Body of pancreas (tissue), 4 donors: ENCODE measurements around the gene ILF3. TPM values are rescaled to one million over a fixed set of nuclear protein-coding genes. Genes with fewer than 3 reads are reported as not detected.

Experiments used
- ATAC-seq: fragments of 150-250 bp; one replicate; pipeline ENCODE4 v1.9.1; 2016
- DNase-seq, 4 donors: peaks; one replicate each; pipeline ENCODE4 v3.0.0-alpha.2; 2019
- H3K27ac ChIP-seq, 4 donors: fragments of 200-600 bp; sonication (generic); 1 replicate in 3 of 4; 2 replicates in 1 of 4; pipeline versions ENCODE4 v1.5.1 to v1.6.1; 2016 to 2019; ENCODE audit warnings: mild to moderate bottlenecking in 1 of 4, mixed read lengths in 1 of 4, moderate library complexity in 1 of 4
- H3K27me3 ChIP-seq, 2 donors: fragments of 200-600 bp; sonication (generic); one replicate each; pipeline ENCODE4 v1.6.0; 2016; ENCODE audit warnings: mild to moderate bottlenecking in 1 of 2
- H3K36me3 ChIP-seq, 2 donors: fragments of 200-600 bp; sonication (generic); replicated peaks in 1 of 2; 2 replicates each; pipeline ENCODE4 v1.5.1; 2016; ENCODE audit warnings: low read depth in 2 of 2; ENCODE audit not compliant: insufficient read depth in 1 of 2
- H3K4me1 ChIP-seq: fragments of 200-600 bp; sonication (generic); one replicate; pipeline ENCODE4 v1.6.0; 2016
- H3K4me3 ChIP-seq, 2 donors: fragments of 200-600 bp; sonication (generic); 1 replicate in 1 of 2; 2 replicates in 1 of 2; pipeline ENCODE4 v1.5.1; 2016 to 2019
- H3K9me3 ChIP-seq, 3 donors: fragments of 200-600 bp; sonication (generic); 1 replicate in 2 of 3; 2 replicates in 1 of 3; pipeline ENCODE4 v1.5.1; 2016
- POLR2A ChIP-seq, 3 donors: fragments of 450-650 bp; IDR thresholded peaks; one replicate each; pipeline ENCODE4 v1.6.1; 2016; ENCODE audit warnings: antibody characterized with exemption in 3 of 3, mild to moderate bottlenecking in 2 of 3
- WGBS, 2 donors: methylation state at CpG; one replicate each; pipeline ENCODE4 v1.1.5; 2017; 5-methylcytosine and 5-hydroxymethylcytosine counted together
- intact Hi-C: fragments of 100-400 bp; cut with DNase I; formaldehyde crosslinking; loops from one replicate; pipeline ENCODE4 v1.15.1; 2023
- total RNA-seq, 2 donors: library from RNA; depleted of rRNA; stranded (reverse); fragments of >200 nt; gene quantifications; one replicate each; pipeline ENCODE4 v1.1.0, GENCODE V29; 2016
- TF ChIP-seq, protein P1 (sequence below), 7 experiments: fragments of 450-650 bp in 4 of 7; fragments of 200-600 bp in 3 of 7; sonication (generic) in 3 of 7; IDR thresholded peaks; one replicate each; pipeline ENCODE4 v1.5.1; 2016 to 2019; ENCODE audit warnings: antibody characterized with exemption in 7 of 7

Gene ILF3
- total RNA-seq, 2 donors from 2014 or later: 90.3 to 150 TPM

GRCh38 chr19:10682397-10683063 is 28.4 kb downstream of the ILF3 start:
- H3K4me1 ChIP-seq: peaks cover 4% of the 10 kb centered on the region
- TF ChIP-seq POLR2A (IDR thresholded peaks at IDR 0.05): no peak
- TF ChIP-seq, protein P1, sequence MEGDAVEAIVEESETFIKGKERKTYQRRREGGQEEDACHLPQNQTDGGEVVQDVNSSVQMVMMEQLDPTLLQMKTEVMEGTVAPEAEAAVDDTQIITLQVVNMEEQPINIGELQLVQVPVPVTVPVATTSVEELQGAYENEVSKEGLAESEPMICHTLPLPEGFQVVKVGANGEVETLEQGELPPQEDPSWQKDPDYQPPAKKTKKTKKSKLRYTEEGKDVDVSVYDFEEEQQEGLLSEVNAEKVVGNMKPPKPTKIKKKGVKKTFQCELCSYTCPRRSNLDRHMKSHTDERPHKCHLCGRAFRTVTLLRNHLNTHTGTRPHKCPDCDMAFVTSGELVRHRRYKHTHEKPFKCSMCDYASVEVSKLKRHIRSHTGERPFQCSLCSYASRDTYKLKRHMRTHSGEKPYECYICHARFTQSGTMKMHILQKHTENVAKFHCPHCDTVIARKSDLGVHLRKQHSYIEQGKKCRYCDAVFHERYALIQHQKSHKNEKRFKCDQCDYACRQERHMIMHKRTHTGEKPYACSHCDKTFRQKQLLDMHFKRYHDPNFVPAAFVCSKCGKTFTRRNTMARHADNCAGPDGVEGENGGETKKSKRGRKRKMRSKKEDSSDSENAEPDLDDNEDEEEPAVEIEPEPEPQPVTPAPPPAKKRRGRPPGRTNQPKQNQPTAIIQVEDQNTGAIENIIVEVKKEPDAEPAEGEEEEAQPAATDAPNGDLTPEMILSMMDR (IDR thresholded peaks at IDR 0.05): no peak
- no peaks in the 10 kb centered on the region for H3K27me3 ChIP-seq
- ATAC-seq: no peak
- H3K27ac ChIP-seq: no peak overlapping the region
- H3K4me3 ChIP-seq: no peak overlapping the region
- H3K9me3 ChIP-seq: no peaks in the 10 kb centered on the region
- no peak for DNase-seq
- intact Hi-C loops: no loop called here
- WGBS, 2 donors: 87 to 98% methylated on average over 12 to 15 of the region's 15 CpGs
- H3K36me3 ChIP-seq: peaks cover 41 to 79% of the 10 kb centered on the region in 2 donors

DNA sequence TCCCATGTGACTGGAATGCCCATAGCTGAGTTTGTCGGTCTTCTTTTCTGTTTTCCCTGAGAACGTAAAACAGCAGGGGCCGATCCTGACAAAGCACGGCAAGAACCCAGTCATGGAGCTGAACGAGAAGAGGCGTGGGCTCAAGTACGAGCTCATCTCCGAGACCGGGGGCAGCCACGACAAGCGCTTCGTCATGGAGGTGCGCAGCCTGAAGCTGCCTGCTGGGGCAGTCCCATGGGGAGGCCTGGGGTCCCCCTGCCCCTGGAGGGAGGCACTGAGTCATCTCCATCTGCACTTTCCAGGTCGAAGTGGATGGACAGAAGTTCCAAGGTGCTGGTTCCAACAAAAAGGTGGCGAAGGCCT is 28.9 kb downstream of the ILF3 start:
- Histone ChIP-seq H3K27me3 (no peaks in the 10 kb centered on the region), H3K9me3 (no peaks in the 10 kb centered on the region), H3K27ac (no peak overlapping the region), H3K36me3 (peaks cover 41 to 79% of the 10 kb centered on the region in 2 donors), H3K4me3 (no peak overlapping the region), H3K4me1 (peaks cover under 1% of the 10 kb centered on the region)
- intact Hi-C loops: no loop called here
- 93 to 97% methylated on average over 15 of the region's 15 CpGs for WGBS, 2 donors
- TF ChIP-seq, protein P1 (IDR thresholded peaks at IDR 0.05): no peak
- no peak for TF ChIP-seq POLR2A (IDR thresholded peaks at IDR 0.05)
- no peak for DNase-seq
- no peak for ATAC-seq

DNA sequence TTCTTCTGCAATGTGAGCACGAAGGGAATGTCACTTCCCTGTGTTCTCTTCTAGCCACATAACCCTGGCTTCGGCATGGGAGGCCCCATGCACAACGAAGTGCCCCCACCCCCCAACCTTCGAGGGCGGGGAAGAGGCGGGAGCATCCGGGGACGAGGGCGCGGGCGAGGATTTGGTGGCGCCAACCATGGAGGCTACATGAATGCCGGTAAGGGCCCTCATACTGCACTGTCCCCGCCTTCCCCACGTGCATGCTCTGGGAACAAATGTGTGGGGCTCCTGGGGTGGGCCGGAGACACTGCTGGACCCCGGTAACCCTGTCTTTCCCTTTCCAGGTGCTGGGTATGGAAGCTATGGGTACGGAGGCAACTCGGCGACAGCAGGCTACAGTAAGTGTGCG is 29.4 kb downstream of the ILF3 start:
- H3K36me3 ChIP-seq: peaks cover 40 to 77% of the 10 kb centered on the region in 2 donors
- TF ChIP-seq POLR2A (IDR thresholded peaks at IDR 0.05): no peak
- TF ChIP-seq, protein P1 (IDR thresholded peaks at IDR 0.05): no peak
- no peaks in the 10 kb centered on the region for H3K4me1 ChIP-seq
- no peak overlapping the region for H3K4me3 ChIP-seq
- no peaks in the 10 kb centered on the region for H3K27me3 ChIP-seq
- 89 to 95% methylated on average over 14 to 21 of the region's 21 CpGs for WGBS, 2 donors
- intact Hi-C loops: no loop called here
- no peaks in the 10 kb centered on the region for H3K9me3 ChIP-seq
- DNase-seq: no peak
- ATAC-seq: no peak
- no peak overlapping the region for H3K27ac ChIP-seq

DNA sequence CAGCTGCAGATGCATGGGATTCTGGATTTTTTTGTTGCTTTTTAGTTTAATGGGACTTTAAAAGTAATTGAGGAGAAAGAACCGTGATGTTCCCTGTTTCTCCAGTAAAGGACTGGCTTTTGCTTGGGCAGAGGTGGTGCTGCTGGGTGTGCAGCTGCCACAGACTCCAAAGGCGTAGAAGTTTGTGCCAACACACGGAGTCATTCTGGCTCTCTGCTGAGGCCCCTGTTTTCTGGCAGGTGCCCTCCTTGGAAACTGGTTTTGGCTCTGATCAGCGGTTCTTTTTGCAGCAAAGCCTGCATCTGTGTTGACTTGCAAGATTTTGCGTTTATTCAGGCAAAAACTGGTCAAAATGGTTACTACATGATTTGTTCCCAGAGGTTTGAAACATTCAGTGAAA is 31.1 kb downstream of the ILF3 start:
- TF ChIP-seq POLR2A (IDR thresholded peaks at IDR 0.05): no peak
- TF ChIP-seq, protein P1 (IDR thresholded peaks at IDR 0.05): no peak
- Histone ChIP-seq H3K4me1 (no peaks in the 10 kb centered on the region), H3K27me3 (no peaks in the 10 kb centered on the region), H3K4me3 (no peak overlapping the region), H3K27ac (no peak overlapping the region), H3K36me3 (peaks cover 26 to 66% of the 10 kb centered on the region in 2 donors), H3K9me3 (no peaks in the 10 kb centered on the region)
- intact Hi-C loops: no loop called here
- WGBS, 2 donors: 77 to 86% methylated on average over 5 of the region's 5 CpGs
- DNase-seq (no peak), ATAC-seq (no peak)

DNA sequence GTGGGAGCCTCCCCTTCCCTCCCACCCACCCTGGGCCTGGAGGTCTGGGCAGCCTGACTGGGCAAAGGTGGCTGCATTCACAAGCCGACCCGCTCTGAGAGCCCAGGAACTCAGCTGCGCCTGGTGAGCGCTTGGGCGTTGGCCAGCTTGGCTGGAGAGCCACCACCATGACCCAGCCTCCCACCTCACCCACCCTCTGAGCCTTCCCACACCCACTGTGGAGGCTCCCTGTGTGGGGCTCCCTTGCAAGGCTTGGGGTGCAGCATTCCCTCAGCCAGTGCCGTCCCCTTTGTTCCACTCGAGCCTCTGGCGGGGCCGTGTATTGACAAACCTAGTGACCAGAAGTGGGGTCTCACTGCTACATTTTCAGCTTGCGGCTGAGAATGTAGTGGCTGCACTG is 32.0 kb downstream of the ILF3 start:
- Histone ChIP-seq H3K4me1 (no peaks in the 10 kb centered on the region), H3K27me3 (no peaks in the 10 kb centered on the region), H3K9me3 (no peaks in the 10 kb centered on the region), H3K36me3 (peaks cover 18 to 58% of the 10 kb centered on the region in 2 donors), H3K4me3 (no peak overlapping the region), H3K27ac (no peak overlapping the region)
- no peak for TF ChIP-seq POLR2A (IDR thresholded peaks at IDR 0.05)
- TF ChIP-seq, protein P1 (IDR thresholded peaks at IDR 0.05): no peak
- intact Hi-C loops: no loop called here
- 80 to 93% methylated on average over 2 to 10 of the region's 10 CpGs for WGBS, 2 donors
- no peak for DNase-seq
- ATAC-seq: no peak
